HG03432 (cell line): ENCODE data around the gene IKBKE.

Source experiments
- ATAC-seq: cut with Tn5 transposase; IDR thresholded peaks from one replicate; pipeline ENCODE4 v1.9.1; 2021; ENCODE audit warnings: mild to moderate bottlenecking, moderate library complexity; ENCODE audit not compliant: unreplicated experiment

IKBKE gene

DNA sequence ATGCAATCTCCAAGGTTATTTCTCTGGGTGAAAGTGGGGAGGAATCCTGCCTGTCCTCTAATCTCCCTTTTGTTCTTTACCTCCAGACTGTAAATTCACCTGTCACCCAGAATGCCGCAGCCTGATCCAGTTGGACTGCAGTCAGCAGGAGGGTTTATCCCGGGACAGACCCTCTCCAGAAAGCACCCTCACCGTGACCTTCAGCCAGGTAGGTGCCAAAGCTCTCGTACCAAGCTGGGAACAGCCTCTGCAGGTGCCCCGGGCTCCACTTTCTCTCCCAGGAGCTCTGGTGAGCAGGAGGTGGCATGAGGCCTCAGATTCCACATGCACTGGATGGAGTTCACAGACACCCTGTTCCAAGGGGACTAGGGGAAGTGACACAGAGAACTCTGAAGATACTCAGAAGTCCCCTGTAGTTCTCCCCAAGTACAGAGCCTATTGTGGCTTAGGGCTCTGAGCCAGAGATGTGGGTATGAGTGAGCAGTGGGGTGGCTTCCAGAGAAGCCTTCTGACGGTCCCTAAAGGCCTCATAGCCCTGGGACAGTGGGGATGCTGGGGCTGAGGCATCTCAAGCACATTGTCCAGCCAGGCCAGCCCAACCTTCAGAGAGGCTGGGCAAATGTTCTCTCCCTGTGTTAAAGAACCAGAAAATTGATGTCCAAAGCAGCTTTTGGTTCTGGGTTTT, 68.0 kb downstream of the IKBKE start:
- ATAC-seq = no peak

DNA sequence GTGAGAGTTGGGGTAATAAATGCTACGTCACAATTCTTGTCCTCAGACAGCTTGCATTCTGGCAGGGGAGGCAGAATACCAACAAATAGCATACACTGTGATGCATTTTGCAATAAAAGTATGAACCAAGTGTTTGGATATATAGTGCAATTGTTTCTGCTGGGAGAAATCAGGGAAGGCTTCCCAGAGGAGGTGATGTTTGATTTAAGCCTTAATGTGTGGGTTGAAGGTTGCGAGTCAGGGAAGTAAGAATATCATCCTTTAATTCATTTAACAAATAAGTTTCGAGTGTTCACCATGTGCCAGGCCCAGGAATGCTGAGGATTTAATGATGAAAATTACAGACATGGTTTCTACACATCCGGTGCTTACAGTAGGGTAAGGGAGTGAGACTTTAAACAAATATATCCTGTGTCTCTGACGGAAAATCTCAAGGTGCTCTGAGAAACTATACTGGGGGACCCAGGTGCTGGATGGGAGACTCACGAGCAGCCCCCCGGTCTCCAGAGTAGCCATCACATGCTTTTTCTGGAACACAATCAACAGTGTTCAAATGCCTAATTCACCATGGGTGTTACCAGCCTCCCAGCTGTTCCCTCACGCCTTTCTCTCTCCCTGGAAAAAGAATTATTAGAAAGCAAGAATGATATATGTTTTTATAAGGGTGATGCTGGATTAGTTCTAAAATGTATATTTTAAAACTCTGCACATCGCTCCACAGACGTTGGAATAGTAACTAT, 68.8 kb downstream of the IKBKE start:
- no peak for ATAC-seq

DNA sequence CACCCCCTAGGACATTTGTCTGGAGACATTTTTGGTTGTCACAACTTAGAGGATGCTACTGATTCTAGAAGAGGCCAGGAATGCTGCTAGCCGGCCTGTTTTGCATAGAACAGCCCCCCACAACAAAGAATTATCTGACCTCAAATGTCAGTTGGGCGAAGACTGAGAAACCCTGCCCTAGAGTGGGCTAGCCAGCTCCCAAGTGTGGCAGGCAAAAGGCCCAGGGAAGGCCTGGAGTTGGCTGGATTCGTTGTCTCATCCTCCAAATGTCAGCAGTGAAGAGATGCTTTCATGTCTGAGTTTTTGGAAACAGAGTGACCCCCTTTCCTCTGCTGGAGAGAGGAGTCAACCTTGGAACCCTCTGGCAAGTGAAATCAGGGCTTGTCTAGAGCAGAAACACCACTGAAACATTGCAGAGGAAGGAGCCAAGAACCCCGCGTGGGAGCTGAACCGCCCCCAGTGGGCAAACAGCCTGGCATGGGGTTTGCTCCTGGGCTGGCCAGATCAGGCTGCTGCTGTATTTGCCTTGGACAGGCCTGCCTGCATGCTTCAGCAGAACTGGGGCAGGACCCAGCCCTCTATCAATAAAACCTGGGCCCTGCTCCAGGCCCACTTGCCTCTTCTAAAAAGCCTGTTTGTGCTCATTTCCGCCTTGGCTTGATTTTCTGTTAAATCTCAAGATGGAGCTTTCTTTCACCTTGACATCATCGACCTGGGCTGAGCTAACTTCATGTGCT, 69.9 kb downstream of the IKBKE start:
- ATAC-seq = no peak

DNA sequence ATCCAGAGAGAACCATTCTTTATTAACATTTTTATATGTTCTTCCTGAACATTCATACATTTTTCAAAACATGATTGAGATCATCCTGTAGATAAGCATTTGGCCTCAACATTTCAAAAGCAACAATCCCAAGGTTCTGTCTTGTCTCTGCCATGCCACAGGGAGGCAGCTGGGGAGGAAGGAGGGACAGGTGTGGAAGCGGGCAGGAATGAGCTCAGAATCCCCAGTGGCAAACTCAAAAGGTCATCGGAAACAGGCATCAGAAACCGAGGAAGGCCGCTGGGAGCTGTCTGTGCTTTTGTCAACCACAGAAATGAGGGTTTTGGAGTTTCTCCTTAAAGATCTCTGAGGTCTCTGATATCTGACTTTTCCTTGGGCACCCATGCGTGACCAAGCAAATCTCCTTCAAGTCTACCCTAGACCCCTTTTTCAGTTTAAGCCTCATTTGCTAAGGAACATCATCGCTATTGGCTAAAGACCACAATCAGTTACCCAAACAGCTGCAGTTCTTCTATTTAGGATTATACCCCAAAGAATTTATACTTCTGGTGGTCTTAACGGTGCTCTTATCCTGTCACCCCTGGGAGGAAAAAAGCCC, 71.1 kb downstream of the IKBKE start:
- ATAC-seq = no peak

DNA sequence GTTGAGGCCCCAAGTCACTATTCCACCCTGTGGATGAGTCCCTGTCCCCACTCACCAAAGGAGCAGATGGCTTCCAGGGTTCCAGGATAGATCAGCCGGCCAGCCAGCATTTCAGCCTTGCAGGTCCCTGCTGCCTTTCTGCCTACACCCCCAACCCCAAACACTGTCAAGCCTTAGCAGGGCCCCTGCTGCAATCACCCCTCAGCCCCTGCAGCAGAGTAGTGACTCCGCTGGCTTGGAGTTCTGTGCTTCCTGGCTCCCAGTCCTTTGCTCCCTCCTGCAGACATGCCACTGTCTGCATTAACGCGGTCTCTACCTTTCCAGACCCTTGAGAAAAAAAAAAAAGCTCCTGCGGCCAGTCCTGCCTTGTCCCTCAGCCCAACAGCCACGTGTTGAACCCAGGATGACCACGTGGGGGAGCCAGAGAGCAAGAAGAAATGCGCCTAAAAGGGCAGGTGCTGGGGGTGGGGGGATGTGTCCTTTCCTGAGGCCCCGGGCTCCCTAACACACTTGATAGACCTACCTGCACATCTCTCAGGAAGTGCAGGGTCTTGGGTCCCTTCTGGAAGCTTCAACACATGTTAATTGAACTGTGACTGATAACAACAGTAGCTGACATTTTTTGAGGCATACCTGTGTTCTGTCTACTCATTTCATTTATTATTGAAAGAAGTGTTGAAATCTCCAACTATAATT, 74.4 kb downstream of the IKBKE start:
- ATAC-seq = no peak

DNA sequence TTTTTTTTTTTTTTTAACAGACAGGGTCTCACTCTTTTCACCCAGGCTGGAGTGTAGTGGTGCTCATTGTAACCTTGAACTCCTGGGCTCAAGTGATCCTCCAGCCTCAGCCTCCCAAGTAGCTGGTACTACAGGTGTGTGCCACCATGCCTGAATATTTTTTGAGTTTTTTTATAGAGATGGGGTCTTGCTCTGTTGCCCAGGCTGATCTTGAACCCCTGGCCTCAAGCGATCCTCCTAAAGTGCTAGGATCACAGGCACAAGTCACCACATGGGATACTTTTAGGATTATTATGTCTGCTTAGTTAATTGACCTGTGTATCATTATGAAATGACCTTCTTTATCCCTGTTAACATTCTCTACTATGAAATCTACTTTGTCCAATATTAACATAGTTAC, 75.1 kb downstream of the IKBKE start:
- no peak for ATAC-seq
